Ramos (cell line): ENCODE measurements around the gene STUB1.

ENCODE experiments used
- in situ Hi-C: fragments of 300-500 bp; cut with MboI; formaldehyde crosslinking; loops from one replicate; pipeline ENCODE4 v1.14.3; 2022; ENCODE audit warnings: low sequenced_read_pairs; ENCODE audit not compliant: unreplicated experiment

Gene STUB1

DNA sequence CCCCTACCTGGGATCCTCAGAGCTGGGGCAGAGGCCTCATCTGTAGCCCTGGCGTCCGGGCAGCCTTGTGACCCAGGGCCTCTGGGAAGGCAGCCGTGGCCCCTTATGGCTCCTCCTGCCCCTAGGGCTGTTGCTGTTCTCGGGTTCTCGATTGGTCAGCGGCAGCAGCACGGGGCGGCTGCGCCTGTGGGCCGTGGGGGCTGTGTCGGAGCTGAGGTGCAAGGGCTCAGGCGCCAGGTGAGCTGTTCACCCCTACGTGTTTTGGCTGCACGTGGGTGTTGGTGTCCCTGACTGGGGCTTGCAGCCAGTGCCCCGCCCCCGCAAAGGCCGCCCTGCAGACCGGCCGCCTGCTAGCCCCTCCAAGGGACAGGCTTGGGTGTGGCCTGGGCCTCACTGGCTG is 18.1 kb upstream of the STUB1 start:
- in situ Hi-C loops: no loop called here

DNA sequence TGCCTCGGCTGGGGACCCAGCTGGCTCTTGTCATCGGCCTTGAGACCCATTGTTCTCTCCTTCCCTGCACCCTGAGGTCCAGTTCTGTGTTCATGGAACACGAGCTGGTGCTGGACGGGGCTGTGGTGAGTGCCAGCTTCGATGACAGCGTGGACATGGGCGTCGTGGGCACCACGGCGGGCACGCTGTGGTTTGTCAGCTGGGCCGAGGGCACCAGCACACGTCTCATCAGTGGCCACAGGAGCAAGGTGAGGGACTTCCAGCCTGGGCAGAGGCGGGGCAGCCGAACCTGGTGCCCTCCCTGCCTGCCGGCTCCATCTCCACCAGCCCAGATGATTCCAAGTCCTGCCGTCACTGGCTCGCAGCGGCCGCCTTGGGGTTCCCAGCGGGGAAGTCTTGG is 17.6 kb upstream of the STUB1 start:
- in situ Hi-C loops: no loop called here

DNA sequence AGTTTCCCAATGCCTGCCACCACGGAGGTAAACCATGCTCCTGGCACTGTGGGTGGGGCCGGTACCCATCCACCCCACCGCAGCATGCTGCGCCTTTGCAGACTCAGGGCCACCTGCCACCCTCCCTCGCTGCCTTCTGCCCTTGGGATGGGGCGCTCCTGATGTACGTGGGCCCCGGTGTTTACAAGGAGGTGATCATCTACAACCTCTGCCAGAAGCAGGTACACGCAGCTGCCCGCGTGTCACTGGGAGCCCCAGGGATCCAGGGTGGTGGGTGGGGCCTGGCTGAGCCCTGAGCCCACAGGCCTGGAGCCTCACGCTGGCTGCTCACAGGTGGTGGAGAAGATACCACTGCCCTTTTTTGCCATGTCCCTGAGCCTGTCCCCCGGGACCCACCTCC is 13.6 kb upstream of the STUB1 start:
- in situ Hi-C loops: no loop called here

DNA sequence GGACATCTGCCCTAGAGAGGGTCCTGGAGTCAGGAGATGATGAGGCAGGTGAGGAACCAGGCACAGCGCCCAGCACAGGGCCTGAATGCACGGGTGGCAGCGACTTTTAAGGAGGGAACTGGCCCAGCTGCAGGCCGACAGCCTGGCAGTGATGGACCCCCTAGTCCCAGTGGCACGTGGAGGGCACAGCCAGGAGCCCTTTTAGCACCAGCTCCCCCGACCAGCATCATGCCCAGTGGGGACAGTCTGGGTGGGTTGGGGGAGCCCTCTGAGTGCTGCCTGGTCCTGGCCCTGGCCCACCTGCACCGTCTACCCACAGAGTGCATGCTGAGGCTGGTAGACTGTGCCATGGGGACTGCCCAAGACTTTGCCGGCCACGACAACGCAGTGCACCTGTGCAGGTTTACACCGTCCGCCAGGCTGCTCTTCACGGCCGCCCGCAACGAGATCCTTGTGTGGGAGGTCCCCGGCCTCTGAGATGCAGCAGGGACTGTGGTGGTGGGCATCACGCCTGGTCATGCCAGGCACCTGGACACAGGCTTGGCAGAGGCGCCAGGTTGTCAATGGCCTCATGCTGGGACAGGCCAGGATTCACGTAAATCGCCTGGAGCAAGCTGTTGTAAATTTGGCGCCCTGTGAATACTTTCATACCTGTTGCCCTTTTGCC is 13.0 kb upstream of the STUB1 start:
- in situ Hi-C loops: no loop called here

GRCh38 chr16:667780-668518 is 12.3 kb upstream of the STUB1 start, which contains the start of gene RHOT2:
Gene RHOT2, plus strand, starts transcription at chr16:668132. Its CDS starts 68 bp downstream, at chr16:668200.
- in situ Hi-C loops: no loop called here

DNA sequence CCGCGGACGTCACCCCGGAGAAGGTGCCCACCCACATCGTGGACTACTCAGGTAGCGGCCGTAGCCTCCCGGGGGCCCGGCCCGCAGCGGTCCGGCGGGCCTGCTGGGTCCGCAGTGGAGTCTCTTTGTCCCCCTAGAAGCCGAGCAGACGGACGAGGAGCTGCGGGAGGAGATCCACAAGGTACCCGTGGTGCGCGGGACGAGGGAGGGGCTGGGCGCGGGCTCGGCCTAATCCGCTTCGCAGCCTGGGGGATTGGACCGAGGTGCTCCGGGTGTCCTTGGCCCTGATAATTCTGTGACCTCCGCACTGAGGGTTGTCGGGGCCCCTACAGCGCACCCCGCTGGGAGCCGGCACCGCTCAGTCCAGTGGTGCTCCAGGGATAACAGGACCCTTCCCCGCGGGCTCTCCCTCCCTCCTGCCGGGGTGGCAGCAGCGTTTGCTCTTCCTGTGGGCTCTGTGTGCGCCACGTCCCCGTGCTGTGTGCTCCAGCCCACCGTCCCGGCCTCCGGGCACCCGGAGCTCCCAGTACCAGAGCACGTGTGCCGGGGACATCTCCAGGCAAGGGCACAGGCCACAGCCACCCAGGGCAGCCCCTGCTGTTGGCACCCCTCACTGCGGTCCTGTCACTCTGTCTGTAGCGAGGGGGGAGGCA is 11.6 kb upstream of the STUB1 start:
- in situ Hi-C loops: no loop called here

GRCh38 chr16:669666-670065 is 10.5 kb upstream of the STUB1 start:
- in situ Hi-C loops: no loop called here

GRCh38 chr16:670485-671352 is 9.5 kb upstream of the STUB1 start:
- in situ Hi-C loops: no loop called here

- in situ Hi-C loops: no loop called here
Measured at GRCh38 chr16:671353-672131, 8.7 kb upstream of the STUB1 start.

DNA sequence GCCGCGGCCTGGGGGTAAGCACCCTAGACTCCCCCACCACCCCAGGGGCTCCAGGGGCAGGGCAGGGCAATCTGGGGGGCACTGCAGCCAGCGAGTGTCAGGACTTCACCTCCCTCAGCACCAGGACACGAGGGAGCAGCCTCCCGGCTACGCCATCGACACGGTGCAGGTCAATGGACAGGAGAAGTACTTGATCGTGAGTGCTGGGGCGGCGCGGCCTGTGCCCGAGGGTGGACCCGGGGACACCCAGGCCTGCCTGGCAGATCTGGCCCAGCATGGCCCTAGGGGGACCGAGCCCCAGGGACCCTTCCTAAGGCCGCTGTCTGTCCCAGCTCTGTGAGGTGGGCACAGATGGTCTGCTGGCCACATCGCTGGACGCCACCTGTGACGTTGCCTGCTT is 7.8 kb upstream of the STUB1 start:
- in situ Hi-C loops: no loop called here

GRCh38 chr16:672851-673250 is 7.4 kb upstream of the STUB1 start:
- in situ Hi-C loops: no loop called here

- in situ Hi-C loops: no loop called here
Measured at GRCh38 chr16:673399-673991, 6.7 kb upstream of the STUB1 start.

GRCh38 chr16:674214-674881 is 5.9 kb upstream of the STUB1 start:
- in situ Hi-C loops: no loop called here

- in situ Hi-C loops: no loop called here
Measured at GRCh38 chr16:674968-675883, 5.0 kb upstream of the STUB1 start, which contains the start of gene RHBDL1. Gene RHBDL1, plus strand, starts transcription at chr16:675671. Its CDS starts 120 bp downstream, at chr16:675791.

GRCh38 chr16:675884-676564 is 4.2 kb upstream of the STUB1 start:
- in situ Hi-C loops: no loop called here

- in situ Hi-C loops: no loop called here
Measured at GRCh38 chr16:676565-676902, 3.7 kb upstream of the STUB1 start.

GRCh38 chr16:676913-677312 is 3.3 kb upstream of the STUB1 start:
- in situ Hi-C loops: no loop called here
